Calu3 (cell line): ENCODE measurements around the gene ANKRD22. TPM values are rescaled to one million over a fixed set of nuclear protein-coding genes. Genes with fewer than 3 reads are reported as not detected.

Experiments used
- BruUV-seq: library from RNA; stranded (reverse); fragments of 400-500 nt; replicated peaks from 2 replicates; lab custom pipeline; 2021; lab: Mats Ljungman, UMichigan
- CTCF ChIA-PET: fragments of 300-600 bp; sonication (Branson Sonifier 250); formaldehyde crosslinking; loops from one replicate; lab custom pipeline; 2022; ENCODE audit warnings: antibody characterized with exemption; lab: Charles Lee
- DNase-seq: peaks from one replicate; pipeline ENCODE4 v3.0.0; 2022
- H3K27ac Mint-ChIP-seq: one replicate; pipeline ENCODE4 v1.8.0; 2022; ENCODE audit warnings: mixed read lengths; ENCODE audit not compliant: unreplicated experiment
- H3K27me3 Mint-ChIP-seq: one replicate; pipeline ENCODE4 v1.8.0; 2022; ENCODE audit warnings: mixed read lengths; ENCODE audit not compliant: unreplicated experiment
- H3K36me3 Mint-ChIP-seq: one replicate; pipeline ENCODE4 v1.8.0; 2022; ENCODE audit warnings: mild to moderate bottlenecking, moderate library complexity, mixed read lengths; ENCODE audit not compliant: insufficient read depth, unreplicated experiment
- H3K4me1 Mint-ChIP-seq: one replicate; pipeline ENCODE4 v1.8.0; 2022; ENCODE audit warnings: mild to moderate bottlenecking, low read depth, mixed read lengths; ENCODE audit not compliant: unreplicated experiment
- H3K4me3 Mint-ChIP-seq: one replicate; pipeline ENCODE4 v1.8.0; 2022; ENCODE audit warnings: mild to moderate bottlenecking, low read depth, moderate library complexity, mixed read lengths; ENCODE audit not compliant: unreplicated experiment
- H3K9me3 Mint-ChIP-seq: one replicate; pipeline ENCODE4 v1.8.0; 2022; ENCODE audit warnings: low read depth, mixed read lengths; ENCODE audit not compliant: unreplicated experiment
- intact Hi-C: fragments of 100-400 bp; cut with micrococcal nuclease; formaldehyde crosslinking; loops from one replicate; pipeline ENCODE4 v1.10.0; 2022; ENCODE audit not compliant: unreplicated experiment
- total RNA-seq: library from RNA; stranded (reverse); gene quantifications from 2 replicates; pipeline ENCODE4 v1.2.3, GENCODE V29; 2022
- TF ChIP-seq, protein P1 (sequence below): fragments of 200-600 bp; IDR thresholded peaks from one replicate; pipeline ENCODE4 v1.8.0; 2022; ENCODE audit warnings: antibody characterized with exemption; ENCODE audit not compliant: unreplicated experiment

The ANKRD22 gene
- total RNA-seq, 1 experiment from 2014 or later: 20.6 TPM

GRCh38 chr10:88835096-88835909 lies 16.3 kb downstream of the ANKRD22 start:
- Mint-ChIP-seq H3K9me3 (peaks cover 3% of the 10 kb centered on the region), H3K36me3 (no peaks in the 10 kb centered on the region), H3K27me3 (no peaks in the 10 kb centered on the region), H3K4me1 (no peaks in the 10 kb centered on the region), H3K27ac (no peak overlapping the region), H3K4me3 (no peak overlapping the region)
- CTCF ChIA-PET: interaction anchor here (0.8 to 2.0 kb wide), 9 partner anchors 9 to 99 kb away, joined by 3 to 9 read pairs (median 4); no protein-coding TSS in a partner anchor
- BruUV-seq: no TSS peak
- peak; percentile 80 for DNase-seq
- TF ChIP-seq, protein P1, sequence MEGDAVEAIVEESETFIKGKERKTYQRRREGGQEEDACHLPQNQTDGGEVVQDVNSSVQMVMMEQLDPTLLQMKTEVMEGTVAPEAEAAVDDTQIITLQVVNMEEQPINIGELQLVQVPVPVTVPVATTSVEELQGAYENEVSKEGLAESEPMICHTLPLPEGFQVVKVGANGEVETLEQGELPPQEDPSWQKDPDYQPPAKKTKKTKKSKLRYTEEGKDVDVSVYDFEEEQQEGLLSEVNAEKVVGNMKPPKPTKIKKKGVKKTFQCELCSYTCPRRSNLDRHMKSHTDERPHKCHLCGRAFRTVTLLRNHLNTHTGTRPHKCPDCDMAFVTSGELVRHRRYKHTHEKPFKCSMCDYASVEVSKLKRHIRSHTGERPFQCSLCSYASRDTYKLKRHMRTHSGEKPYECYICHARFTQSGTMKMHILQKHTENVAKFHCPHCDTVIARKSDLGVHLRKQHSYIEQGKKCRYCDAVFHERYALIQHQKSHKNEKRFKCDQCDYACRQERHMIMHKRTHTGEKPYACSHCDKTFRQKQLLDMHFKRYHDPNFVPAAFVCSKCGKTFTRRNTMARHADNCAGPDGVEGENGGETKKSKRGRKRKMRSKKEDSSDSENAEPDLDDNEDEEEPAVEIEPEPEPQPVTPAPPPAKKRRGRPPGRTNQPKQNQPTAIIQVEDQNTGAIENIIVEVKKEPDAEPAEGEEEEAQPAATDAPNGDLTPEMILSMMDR: peak; percentile 70
- intact Hi-C loops: loop anchor here (1.0 to 10.0 kb wide), 4 partner anchors 30 to 379 kb away; partner anchors contain the start of gene STAMBPL1

DNA sequence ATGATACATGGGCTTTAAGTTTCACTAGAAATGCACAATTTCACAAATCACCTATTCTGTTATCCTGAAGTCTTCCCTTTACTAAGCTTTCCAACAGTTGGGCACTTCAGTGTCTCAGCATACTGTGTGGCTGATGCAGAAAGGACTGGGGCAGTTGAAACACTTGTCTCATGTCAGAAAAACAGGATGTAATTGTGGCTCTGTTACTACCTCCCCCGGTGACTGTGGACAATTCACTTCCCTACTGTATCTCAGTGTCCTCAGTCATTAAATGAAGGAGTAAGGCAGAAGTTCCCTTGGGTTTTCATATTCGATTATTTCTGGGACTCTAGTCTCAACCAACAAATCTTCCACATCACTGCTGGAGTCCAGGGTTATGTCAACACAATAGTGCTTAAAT lies 17.9 kb downstream of the ANKRD22 start:
- TF ChIP-seq, protein P1: no peak
- no peak for DNase-seq

GRCh38 chr10:88833156-88833555 lies 18.5 kb downstream of the ANKRD22 start:
- BruUV-seq: no TSS peak
- Mint-ChIP-seq H3K27ac (no peak overlapping the region), H3K4me1 (no peaks in the 10 kb centered on the region), H3K4me3 (no peak overlapping the region), H3K27me3 (no peaks in the 10 kb centered on the region), H3K9me3 (no peaks in the 10 kb centered on the region), H3K36me3 (no peaks in the 10 kb centered on the region)
- DNase-seq: no peak
- CTCF ChIA-PET: no interaction called here
- TF ChIP-seq, protein P1: no peak
- intact Hi-C loops: loop anchor here (10.0 kb wide), 1 partner anchor 382 kb away; no protein-coding TSS in a partner anchor

More for the DNA sequence above, 17.9 kb downstream of the ANKRD22 start:
- Mint-ChIP-seq H3K4me1 (no peaks in the 10 kb centered on the region), H3K36me3 (no peaks in the 10 kb centered on the region), H3K27ac (no peak overlapping the region), H3K9me3 (no peaks in the 10 kb centered on the region), H3K4me3 (no peak overlapping the region), H3K27me3 (no peaks in the 10 kb centered on the region)
- intact Hi-C loops: loop anchor here (10.0 kb wide), 1 partner anchor 381 kb away; no protein-coding TSS in a partner anchor
- no TSS peak for BruUV-seq
- CTCF ChIA-PET: no interaction called here

GRCh38 chr10:88832376-88832775 lies 19.3 kb downstream of the ANKRD22 start:
- Mint-ChIP-seq H3K4me3 (no peak overlapping the region), H3K27me3 (no peaks in the 10 kb centered on the region), H3K9me3 (no peaks in the 10 kb centered on the region), H3K4me1 (no peaks in the 10 kb centered on the region), H3K36me3 (no peaks in the 10 kb centered on the region), H3K27ac (no peak overlapping the region)
- BruUV-seq: no TSS peak
- DNase-seq: no peak
- CTCF ChIA-PET: no interaction called here
- intact Hi-C loops: loop anchor here (10.0 kb wide), 1 partner anchor 382 kb away; no protein-coding TSS in a partner anchor
- TF ChIP-seq, protein P1: no peak
